Measurements from ENCODE around the gene CAPN14. TPM values are rescaled to one million over a fixed set of nuclear protein-coding genes. Genes with fewer than 3 reads are reported as not detected.

The CAPN14 gene
- polyA plus RNA-seq, 1 of the 3 experiments (the other 2 are of a cell fraction): 0.08 TPM

DNA sequence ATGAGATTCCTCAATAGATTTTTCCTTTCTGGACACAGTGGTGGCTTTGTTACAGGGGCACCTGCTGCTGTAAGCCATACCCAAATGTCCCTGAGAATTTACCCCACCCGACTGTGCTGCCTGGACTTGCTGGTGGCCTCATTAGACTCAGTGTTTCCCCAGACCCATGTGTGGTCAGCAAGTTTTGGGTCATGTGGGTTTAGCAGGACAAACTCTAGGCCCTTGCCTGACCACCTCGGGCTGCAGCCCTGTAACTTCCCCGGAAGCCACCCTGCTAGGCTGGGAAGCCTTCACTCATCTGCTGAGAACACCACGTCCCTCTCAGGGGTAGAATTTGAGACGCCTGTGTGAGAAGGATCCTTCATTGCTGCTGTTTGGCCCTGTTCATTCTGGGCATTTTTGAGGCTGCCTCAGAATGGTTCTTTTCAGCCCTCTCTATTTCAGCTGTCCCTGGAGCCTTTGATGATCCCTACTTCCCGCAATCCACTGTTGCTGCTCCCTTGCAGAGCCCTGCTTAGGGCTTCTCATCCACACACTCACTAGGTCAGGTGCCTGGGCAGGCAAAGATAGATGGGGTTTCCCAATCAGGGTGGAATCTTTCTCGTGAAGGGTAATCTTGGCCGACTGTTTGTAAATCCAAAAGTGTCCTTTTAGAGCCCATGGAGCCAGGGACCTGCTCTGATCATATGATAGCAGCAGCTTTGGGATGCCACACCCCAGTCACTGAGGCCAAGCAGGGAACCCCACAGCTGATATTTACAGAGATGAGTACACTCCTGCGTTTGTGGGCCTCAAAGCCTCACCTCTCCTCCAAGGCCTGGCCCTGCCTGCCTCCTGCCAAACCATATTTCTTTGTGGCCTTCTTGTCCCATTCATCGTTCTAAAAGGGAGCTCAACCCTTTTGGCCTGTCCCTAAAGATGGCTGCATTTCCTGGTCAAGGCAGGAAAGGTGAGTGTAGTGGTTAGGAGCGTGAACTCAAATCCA lies 23.4 kb upstream of the CAPN14 start:
- POLR2A ChIA-PET: no interaction called here
- peaks cover 18 to 21% of the 10 kb centered on the region in 2 experiments for H3K36me3 ChIP-seq (replicated peaks in 1 of 2; ENCODE audit: control insufficient read depth in 1 of 2, insufficient read depth in 2 of 2, low read length in 1 of 2)
- CTCF ChIA-PET: interaction anchor here (12.4 kb wide), 1 partner anchor 92 kb away, joined by 185 read pairs; no protein-coding TSS in a partner anchor
- H3K4me1 ChIP-seq (ENCODE audit: control insufficient read depth in 1 of 2, insufficient read depth in 2 of 2, low read depth in 1 of 2, low read length in 1 of 2): peaks cover 19 to 43% of the 10 kb centered on the region in 2 experiments; a peak in 3 of 4 replicates
- H3K27me3 ChIP-seq (ENCODE audit: insufficient read depth): no peaks in the 10 kb centered on the region
- H3K79me2 ChIP-seq (ENCODE audit: insufficient read depth): peaks cover 44% of the 10 kb centered on the region
- H2AFZ ChIP-seq (ENCODE audit: low read depth): no peak overlapping the region
- WGBS (ENCODE audit: low lambda C conversion rate): 85% methylated on average over 11 of the region's 11 CpGs
- TF ChIP-seq RCOR1 (IDR thresholded peaks at IDR 0.05; ENCODE audit: low read length) (no peak), GATA2 (CRISPR knock-in tag; IDR thresholded peaks at IDR 0.05) (no peak), MEF2A (IDR thresholded peaks at IDR 0.05; ENCODE audit: borderline replicate concordance, low read depth) (no peak), FOXM1 (IDR thresholded peaks at IDR 0.05; ENCODE audit: low read depth) (no peak), NFIC (IDR thresholded peaks at IDR 0.05; ENCODE audit: borderline replicate concordance) (no peak), RFX5 (IDR thresholded peaks at IDR 0.05; ENCODE audit: low read length) (no peak), TEAD4 (IDR thresholded peaks at IDR 0.05; ENCODE audit: borderline replicate concordance, insufficient read depth) (no peak), EZH2phosphoT487 (IDR thresholded peaks at IDR 0.05; ENCODE audit: borderline replicate concordance, low read depth) (no peak), YY1 (IDR thresholded peaks at IDR 0.05; ENCODE audit: low read depth) (no peak), MXI1 (IDR thresholded peaks at IDR 0.05; ENCODE audit: low read depth, low read length) (no peak), TAF1 (IDR thresholded peaks at IDR 0.05; ENCODE audit: borderline replicate concordance, low read depth, low read length) (no peak), FOXJ3 (CRISPR knock-in tag; IDR thresholded peaks at IDR 0.05) (no peak), EP300 (IDR thresholded peaks at IDR 0.05; ENCODE audit: borderline replicate concordance in 1 of 2, low read depth in 1 of 2, low read length in 1 of 2) (no peak), RAD21 (IDR thresholded peaks at IDR 0.05; ENCODE audit: low read length) (no peak), USF2 (IDR thresholded peaks at IDR 0.05; ENCODE audit: borderline replicate concordance, low read depth, low read length) (no peak), PBX3 (IDR thresholded peaks at IDR 0.05) (no peak), SIN3A (IDR thresholded peaks at IDR 0.05; ENCODE audit: borderline replicate concordance, low read depth, low read length) (no peak), TCF12 (IDR thresholded peaks at IDR 0.05) (no peak)
- TF ChIP-seq, protein P1, sequence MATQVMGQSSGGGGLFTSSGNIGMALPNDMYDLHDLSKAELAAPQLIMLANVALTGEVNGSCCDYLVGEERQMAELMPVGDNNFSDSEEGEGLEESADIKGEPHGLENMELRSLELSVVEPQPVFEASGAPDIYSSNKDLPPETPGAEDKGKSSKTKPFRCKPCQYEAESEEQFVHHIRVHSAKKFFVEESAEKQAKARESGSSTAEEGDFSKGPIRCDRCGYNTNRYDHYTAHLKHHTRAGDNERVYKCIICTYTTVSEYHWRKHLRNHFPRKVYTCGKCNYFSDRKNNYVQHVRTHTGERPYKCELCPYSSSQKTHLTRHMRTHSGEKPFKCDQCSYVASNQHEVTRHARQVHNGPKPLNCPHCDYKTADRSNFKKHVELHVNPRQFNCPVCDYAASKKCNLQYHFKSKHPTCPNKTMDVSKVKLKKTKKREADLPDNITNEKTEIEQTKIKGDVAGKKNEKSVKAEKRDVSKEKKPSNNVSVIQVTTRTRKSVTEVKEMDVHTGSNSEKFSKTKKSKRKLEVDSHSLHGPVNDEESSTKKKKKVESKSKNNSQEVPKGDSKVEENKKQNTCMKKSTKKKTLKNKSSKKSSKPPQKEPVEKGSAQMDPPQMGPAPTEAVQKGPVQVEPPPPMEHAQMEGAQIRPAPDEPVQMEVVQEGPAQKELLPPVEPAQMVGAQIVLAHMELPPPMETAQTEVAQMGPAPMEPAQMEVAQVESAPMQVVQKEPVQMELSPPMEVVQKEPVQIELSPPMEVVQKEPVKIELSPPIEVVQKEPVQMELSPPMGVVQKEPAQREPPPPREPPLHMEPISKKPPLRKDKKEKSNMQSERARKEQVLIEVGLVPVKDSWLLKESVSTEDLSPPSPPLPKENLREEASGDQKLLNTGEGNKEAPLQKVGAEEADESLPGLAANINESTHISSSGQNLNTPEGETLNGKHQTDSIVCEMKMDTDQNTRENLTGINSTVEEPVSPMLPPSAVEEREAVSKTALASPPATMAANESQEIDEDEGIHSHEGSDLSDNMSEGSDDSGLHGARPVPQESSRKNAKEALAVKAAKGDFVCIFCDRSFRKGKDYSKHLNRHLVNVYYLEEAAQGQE (IDR thresholded peaks at IDR 0.05; ENCODE audit: low read depth, low read length): no peak
- TF ChIP-seq, protein P2, sequence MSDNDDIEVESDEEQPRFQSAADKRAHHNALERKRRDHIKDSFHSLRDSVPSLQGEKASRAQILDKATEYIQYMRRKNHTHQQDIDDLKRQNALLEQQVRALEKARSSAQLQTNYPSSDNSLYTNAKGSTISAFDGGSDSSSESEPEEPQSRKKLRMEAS (IDR thresholded peaks at IDR 0.05; ENCODE audit: low read depth): no peak
- no peak overlapping the region for H3K4me2 ChIP-seq
- H3K9me3 ChIP-seq: no peaks in the 10 kb centered on the region
- no peak overlapping the region for H3K9ac ChIP-seq
- no peak for DNase-seq
- no peaks in the 10 kb centered on the region for H3K9me2 ChIP-seq
- no peak overlapping the region for H3K27ac ChIP-seq (ENCODE audit: low read depth in 2 of 2, low read length in 1 of 2)
- peaks cover 63% of the 10 kb centered on the region for H4K20me1 ChIP-seq (ENCODE audit: insufficient read depth)
- no peaks in the 10 kb centered on the region for H3F3A ChIP-seq (replicated peaks; ENCODE audit: insufficient read depth)
- no peak overlapping the region for H3K4me3 ChIP-seq (ENCODE audit: low read depth in 2 of 2, low read length in 1 of 2)
